Activated naive CD8-positive, alpha-beta T cell treated with anti-CD3 and anti-CD28 coated beads, Interleukin-2, amount 10 ng/mL, durations not matched to agents 7 days and 5 days (primary cell): Measurements from ENCODE around the gene SOX4. TPM values are rescaled to one million over a fixed set of nuclear protein-coding genes. Genes with fewer than 3 reads are reported as not detected.

Experiments used
- ATAC-seq: fragments of 150-1000 bp; cut with Tn5 transposase; one replicate; pipeline ENCODE4 v1.10.0; 2021; ENCODE audit warnings: low read depth, moderate library complexity
- POLR2A ChIA-PET: fragments of 350-600 bp; sonication (Branson Sonifier 250); formaldehyde crosslinking; loops from one replicate; lab custom pipeline; 2021; ENCODE audit warnings: antibody characterized with exemption; lab: Charles Lee
- DNase-seq: peaks from one replicate; pipeline ENCODE4 v3.0.0; 2021
- H3K27ac Mint-ChIP-seq: one replicate; pipeline ENCODE4 v1.8.0; 2022; ENCODE audit warnings: mild to moderate bottlenecking, mixed read lengths
- H3K27me3 Mint-ChIP-seq: one replicate; pipeline ENCODE4 v1.8.0; 2022; ENCODE audit warnings: mild to moderate bottlenecking, moderate library complexity, mixed read lengths
- H3K36me3 Mint-ChIP-seq: one replicate; pipeline ENCODE4 v1.8.0; 2021; ENCODE audit warnings: mild to moderate bottlenecking, mixed read lengths
- H3K4me1 Mint-ChIP-seq: one replicate; pipeline ENCODE4 v1.8.0; 2021; ENCODE audit warnings: mixed read lengths
- H3K4me3 Mint-ChIP-seq: one replicate; pipeline ENCODE4 v1.8.0; 2022; ENCODE audit warnings: mild to moderate bottlenecking, moderate library complexity, mixed read lengths
- H3K9me3 Mint-ChIP-seq: one replicate; pipeline ENCODE4 v1.8.0; 2021; ENCODE audit warnings: mixed read lengths
- total RNA-seq, 2 experiments: library from RNA; stranded (reverse); gene quantifications; one replicate each; pipeline ENCODE4 v1.2.3, GENCODE V29; 2021

Gene SOX4
- total RNA-seq, 2 experiments from 2014 or later, result 0.78 to 0.82 TPM

DNA sequence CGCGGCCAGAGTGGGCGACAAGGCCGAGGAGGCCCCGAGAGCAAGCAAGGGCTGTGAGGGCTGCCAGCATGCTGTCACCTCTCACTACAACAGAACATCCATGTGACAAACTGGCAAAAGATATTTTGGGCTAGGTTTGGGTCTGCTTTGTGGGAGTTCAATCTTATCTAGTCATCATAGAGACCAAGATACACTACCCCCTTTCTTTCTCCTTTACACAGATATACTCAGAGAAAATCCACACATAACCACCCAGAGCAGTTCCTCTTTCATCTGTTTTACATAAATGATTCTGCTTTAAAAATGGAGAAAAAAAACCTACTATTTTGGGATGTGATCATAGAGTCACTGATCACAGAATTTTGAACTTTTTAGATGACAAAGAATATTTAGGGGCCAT lies 16.8 kb downstream of the SOX4 start:
- Mint-ChIP-seq H3K27ac (no peak overlapping the region), H3K4me1 (no peaks in the 10 kb centered on the region), H3K9me3 (no peaks in the 10 kb centered on the region), H3K36me3 (no peaks in the 10 kb centered on the region), H3K27me3 (peaks cover 2% of the 10 kb centered on the region), H3K4me3 (no peak overlapping the region)
- ATAC-seq, result no peak
- DNase-seq, result no peak
- POLR2A ChIA-PET, result no interaction called here

DNA sequence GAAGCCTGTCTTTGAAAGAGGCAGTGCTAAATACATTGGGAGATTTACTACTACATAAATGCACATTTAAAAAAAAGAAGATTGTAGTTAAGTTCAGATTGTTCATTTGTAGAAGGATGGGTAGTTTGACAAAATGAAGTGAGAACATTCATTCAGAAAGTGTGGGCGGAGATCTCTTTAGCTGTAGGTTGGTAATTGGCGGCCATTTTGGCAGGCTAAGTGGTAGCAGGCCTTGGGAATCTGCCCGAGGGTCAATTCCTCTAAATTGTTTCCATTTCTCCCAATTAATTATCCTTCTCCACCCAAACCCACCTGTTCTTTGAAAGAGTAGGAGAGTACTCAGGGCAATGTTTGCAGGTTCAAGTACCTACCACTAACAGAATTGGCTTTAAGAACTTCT lies 17.9 kb downstream of the SOX4 start:
- POLR2A ChIA-PET, result no interaction called here
- no peak for ATAC-seq
- Mint-ChIP-seq H3K27me3 (peaks cover 2% of the 10 kb centered on the region), H3K27ac (no peak overlapping the region), H3K4me3 (no peak overlapping the region), H3K36me3 (no peaks in the 10 kb centered on the region), H3K4me1 (no peaks in the 10 kb centered on the region), H3K9me3 (no peaks in the 10 kb centered on the region)
- DNase-seq, result no peak

DNA sequence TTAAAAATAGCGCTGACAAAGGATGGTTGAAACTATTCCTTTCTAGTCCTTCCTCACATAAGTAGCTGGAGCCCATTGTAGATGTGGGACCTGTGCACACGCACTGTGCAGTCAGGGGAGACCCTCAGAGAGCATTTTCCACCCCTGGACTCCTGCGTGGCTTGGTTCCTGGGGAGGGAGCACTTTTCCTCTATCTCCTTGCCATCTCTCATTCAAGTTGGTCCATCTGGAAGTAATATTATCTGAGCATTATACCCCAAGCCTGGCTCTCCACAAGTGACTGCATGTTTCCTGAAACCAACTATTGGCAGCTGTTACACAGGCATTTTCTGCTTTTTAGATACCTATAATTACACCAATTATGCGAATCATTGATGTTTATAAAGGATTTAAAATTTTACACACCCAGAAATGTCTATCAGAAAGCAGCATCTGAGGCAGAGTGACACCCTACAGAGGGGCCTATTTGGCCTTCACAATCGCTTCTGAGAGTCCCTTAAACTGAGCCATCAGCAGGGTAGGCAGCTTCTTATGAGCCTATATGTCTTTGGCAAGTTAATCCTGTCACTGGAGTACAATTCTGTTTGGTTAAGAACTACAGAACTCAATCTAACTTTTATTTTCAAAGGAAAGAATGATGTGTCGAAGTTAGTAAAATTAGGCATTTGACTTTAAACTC lies 18.7 kb downstream of the SOX4 start:
- H3K27ac Mint-ChIP-seq, result no peak overlapping the region
- no peaks in the 10 kb centered on the region for H3K4me1 Mint-ChIP-seq
- POLR2A ChIA-PET, result no interaction called here
- no peak overlapping the region for H3K4me3 Mint-ChIP-seq
- no peaks in the 10 kb centered on the region for H3K36me3 Mint-ChIP-seq
- DNase-seq (no peak), ATAC-seq (no peak)
- no peaks in the 10 kb centered on the region for H3K9me3 Mint-ChIP-seq
- H3K27me3 Mint-ChIP-seq, result peaks cover 2% of the 10 kb centered on the region

DNA sequence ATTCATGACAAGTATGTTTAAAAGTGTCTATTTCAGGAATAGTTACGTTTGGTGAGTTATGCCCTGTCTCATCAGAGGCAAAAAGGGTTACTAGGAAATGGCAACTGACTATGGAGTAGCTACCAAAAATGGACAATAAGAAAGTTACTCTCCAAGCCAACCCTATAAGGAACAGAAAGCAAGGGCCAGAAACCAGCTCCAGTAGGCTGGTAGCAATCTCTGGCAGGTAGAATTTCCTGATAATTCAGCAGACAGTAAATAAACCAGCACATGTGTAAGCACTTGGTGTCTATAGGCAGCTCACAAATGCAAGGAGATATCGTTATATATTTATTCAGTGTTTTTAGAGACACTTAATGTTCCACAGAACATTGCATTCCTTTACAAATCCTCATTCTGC lies 20.3 kb downstream of the SOX4 start:
- no peak for ATAC-seq
- H3K4me3 Mint-ChIP-seq, result no peak overlapping the region
- H3K4me1 Mint-ChIP-seq, result no peaks in the 10 kb centered on the region

DNA sequence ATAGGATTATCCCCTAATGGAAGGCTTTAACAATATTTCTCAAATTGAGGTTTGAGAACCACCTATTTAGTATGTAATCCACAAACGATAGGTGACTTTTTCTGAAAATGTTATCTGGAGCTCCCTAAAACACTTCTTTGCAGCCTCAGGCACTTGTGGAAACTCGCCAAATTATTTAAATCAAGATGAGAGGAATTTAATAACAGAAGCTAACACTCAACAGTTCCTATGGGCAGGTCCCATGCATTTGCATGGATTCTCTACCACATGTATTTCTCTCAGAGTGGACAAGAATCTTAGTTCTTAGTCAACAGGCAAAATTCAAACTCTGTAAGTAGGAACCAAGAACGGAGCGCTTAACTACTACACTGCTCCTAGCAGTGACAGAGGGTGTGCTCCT lies 20.7 kb downstream of the SOX4 start:
- peaks cover 2% of the 10 kb centered on the region for H3K27me3 Mint-ChIP-seq
- H3K27ac Mint-ChIP-seq, result no peak overlapping the region
- no peak overlapping the region for H3K4me3 Mint-ChIP-seq
- no peak for DNase-seq
- no peaks in the 10 kb centered on the region for H3K4me1 Mint-ChIP-seq
- no peak for ATAC-seq
- no peaks in the 10 kb centered on the region for H3K9me3 Mint-ChIP-seq
- POLR2A ChIA-PET, result no interaction called here
- H3K36me3 Mint-ChIP-seq, result no peaks in the 10 kb centered on the region

More for the DNA sequence above, 20.3 kb downstream of the SOX4 start:
- no peak for DNase-seq
- Mint-ChIP-seq H3K9me3 (no peaks in the 10 kb centered on the region), H3K27ac (no peak overlapping the region), H3K27me3 (peaks cover 2% of the 10 kb centered on the region), H3K36me3 (no peaks in the 10 kb centered on the region)
- POLR2A ChIA-PET, result no interaction called here

DNA sequence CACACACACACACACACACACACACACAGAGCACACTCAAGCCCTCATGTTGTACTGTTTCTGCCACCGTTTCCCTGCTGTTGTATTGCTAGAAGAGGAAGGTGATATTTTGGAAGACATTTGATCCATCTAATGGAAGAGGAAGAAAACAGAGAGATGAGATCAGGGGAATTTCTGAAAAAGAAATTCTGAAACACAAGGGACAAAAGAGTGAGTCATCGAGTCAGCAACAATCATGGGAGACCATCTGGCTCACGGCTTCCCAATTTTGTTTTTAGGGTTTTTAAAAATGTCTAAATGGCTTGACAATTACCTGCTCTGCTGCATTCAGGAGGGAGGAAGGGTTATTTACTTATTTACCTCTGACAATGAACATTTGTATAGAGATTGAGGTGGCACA lies 22.0 kb downstream of the SOX4 start:
- no peak for ATAC-seq
- POLR2A ChIA-PET, result no interaction called here
- no peak overlapping the region for H3K27ac Mint-ChIP-seq
- no peaks in the 10 kb centered on the region for H3K9me3 Mint-ChIP-seq
- no peak overlapping the region for H3K4me3 Mint-ChIP-seq
- H3K27me3 Mint-ChIP-seq, result peaks cover 2% of the 10 kb centered on the region
- no peak for DNase-seq
- no peaks in the 10 kb centered on the region for H3K4me1 Mint-ChIP-seq
- H3K36me3 Mint-ChIP-seq, result no peaks in the 10 kb centered on the region

DNA sequence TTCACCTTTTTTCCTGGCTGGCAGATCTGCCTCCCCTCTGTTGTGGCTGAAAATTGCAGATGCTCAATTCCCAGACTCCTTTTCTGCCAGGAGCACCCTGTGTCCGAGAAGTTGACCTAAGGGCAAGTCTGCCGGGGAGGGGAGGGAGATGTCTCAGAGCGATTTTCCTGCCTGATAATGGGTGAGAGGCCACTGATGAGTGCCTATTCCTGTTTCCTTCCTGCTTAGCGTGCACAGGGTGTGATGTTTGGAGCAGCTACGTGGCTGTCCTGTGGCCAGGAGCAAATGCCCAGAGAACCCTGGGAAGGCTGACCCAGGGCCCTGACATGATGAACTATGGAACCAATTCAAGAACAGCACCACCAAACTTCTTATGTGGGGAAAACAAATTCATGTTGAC lies 22.5 kb downstream of the SOX4 start:
- no peaks in the 10 kb centered on the region for H3K36me3 Mint-ChIP-seq
- DNase-seq, result no peak
- H3K27ac Mint-ChIP-seq, result no peak overlapping the region
- POLR2A ChIA-PET, result no interaction called here
- ATAC-seq, result no peak
- no peaks in the 10 kb centered on the region for H3K9me3 Mint-ChIP-seq
- H3K4me3 Mint-ChIP-seq, result no peak overlapping the region
- H3K27me3 Mint-ChIP-seq, result peaks cover 2% of the 10 kb centered on the region
- no peaks in the 10 kb centered on the region for H3K4me1 Mint-ChIP-seq

DNA sequence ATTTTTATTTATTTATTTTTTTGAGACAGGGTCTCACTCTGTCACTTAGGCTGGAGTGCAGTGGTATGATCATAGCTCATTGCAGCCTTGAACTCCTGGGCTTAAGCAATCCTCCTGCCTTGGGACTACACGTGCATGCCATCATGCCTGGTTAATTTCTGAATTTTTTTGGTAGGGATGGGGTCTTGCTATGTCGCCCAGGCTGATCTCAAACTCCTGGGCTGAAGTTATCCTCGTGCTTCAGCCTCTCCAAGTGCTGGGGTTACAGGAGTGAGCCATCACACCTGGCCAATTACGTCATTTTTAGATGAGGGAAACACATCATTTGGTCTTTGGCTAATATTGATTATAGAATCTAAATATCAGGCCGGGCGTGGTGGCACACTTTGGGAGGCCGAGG lies 32.1 kb downstream of the SOX4 start:
- POLR2A ChIA-PET, result no interaction called here
- Mint-ChIP-seq H3K4me3 (no peak overlapping the region), H3K9me3 (no peaks in the 10 kb centered on the region), H3K4me1 (no peaks in the 10 kb centered on the region), H3K27me3 (no peaks in the 10 kb centered on the region), H3K27ac (no peak overlapping the region), H3K36me3 (no peaks in the 10 kb centered on the region)
- ATAC-seq (no peak), DNase-seq (no peak)

DNA sequence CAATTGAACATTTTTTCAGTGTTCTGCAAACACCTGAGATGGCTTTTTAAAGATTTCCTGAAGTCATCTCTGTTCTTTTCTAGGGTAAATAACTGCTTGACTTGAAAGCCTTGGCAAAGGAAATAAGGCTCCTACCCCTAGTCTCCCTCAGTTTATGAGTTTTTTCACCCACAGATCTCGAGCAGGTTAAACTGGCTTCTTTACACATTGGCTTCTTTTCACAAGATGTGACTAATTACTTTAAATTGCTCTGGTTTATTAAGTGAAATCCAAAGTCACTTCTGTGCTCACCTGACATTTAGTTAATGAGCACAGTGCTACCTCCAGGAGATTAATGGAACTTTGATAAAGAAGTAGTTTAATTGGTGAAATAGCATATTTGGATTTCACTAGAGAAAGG lies 33.2 kb downstream of the SOX4 start:
- Mint-ChIP-seq H3K36me3 (no peaks in the 10 kb centered on the region), H3K4me1 (no peaks in the 10 kb centered on the region), H3K9me3 (no peaks in the 10 kb centered on the region), H3K4me3 (no peak overlapping the region), H3K27ac (no peak overlapping the region), H3K27me3 (no peaks in the 10 kb centered on the region)
- ATAC-seq, result no peak
- POLR2A ChIA-PET, result no interaction called here
- DNase-seq, result no peak

DNA sequence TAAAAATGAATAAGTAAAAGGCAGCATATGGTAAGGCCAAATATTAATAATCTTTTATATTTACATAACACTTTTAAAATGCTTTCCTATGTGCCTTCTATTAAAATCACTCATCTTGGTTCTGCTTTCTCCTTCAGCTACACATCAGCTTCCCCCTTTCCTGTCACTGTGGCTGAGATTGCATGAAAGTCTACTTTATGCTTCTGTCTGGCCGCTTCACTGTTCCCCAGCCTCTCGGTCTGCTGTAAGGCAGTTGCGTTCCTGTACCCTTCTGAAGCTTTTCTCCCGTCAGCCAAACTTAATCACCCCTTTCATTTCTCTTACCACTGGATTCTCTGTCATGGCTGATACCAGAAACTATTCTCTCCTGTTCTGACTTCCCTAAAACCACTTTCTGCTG lies 34.6 kb downstream of the SOX4 start:
- no peaks in the 10 kb centered on the region for H3K9me3 Mint-ChIP-seq
- H3K4me3 Mint-ChIP-seq, result no peak overlapping the region
- DNase-seq (no peak), ATAC-seq (no peak)
- no peaks in the 10 kb centered on the region for H3K36me3 Mint-ChIP-seq
- no peaks in the 10 kb centered on the region for H3K4me1 Mint-ChIP-seq
- POLR2A ChIA-PET, result no interaction called here
- H3K27ac Mint-ChIP-seq, result no peak overlapping the region
- H3K27me3 Mint-ChIP-seq, result no peaks in the 10 kb centered on the region

DNA sequence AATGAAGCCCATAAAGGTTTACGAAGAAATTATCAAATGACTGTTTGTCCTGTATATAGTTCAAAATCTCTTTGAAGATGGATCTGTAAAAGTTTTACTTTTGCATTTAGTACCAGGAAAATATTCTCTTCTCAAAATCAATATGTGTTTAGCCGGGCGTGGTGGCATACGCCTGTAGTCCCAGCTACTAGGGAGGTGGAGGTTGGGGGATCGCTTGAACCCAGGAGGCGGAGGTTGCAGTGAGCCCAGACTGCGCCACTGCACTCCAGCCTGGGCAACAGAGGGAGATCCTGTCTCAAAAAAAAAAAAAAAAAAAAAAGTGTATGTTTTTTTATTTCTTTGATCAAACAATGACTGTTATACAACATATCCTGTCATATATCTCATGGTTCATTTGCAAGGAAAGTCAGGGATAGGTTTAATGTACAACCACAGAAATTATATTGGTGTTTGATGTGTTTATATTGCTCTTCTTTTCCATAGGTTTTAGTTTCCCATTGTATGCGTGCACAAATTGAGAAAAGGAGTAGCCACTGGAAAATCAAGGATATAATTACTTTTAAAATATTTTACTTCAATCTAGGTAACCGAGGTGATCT lies 40.1 kb downstream of the SOX4 start:
- no peak overlapping the region for H3K27ac Mint-ChIP-seq
- DNase-seq (no peak), ATAC-seq (no peak)
- H3K27me3 Mint-ChIP-seq, result no peaks in the 10 kb centered on the region
- H3K9me3 Mint-ChIP-seq, result no peaks in the 10 kb centered on the region
- POLR2A ChIA-PET, result no interaction called here
- no peak overlapping the region for H3K4me3 Mint-ChIP-seq
- H3K4me1 Mint-ChIP-seq, result no peaks in the 10 kb centered on the region
- no peaks in the 10 kb centered on the region for H3K36me3 Mint-ChIP-seq

DNA sequence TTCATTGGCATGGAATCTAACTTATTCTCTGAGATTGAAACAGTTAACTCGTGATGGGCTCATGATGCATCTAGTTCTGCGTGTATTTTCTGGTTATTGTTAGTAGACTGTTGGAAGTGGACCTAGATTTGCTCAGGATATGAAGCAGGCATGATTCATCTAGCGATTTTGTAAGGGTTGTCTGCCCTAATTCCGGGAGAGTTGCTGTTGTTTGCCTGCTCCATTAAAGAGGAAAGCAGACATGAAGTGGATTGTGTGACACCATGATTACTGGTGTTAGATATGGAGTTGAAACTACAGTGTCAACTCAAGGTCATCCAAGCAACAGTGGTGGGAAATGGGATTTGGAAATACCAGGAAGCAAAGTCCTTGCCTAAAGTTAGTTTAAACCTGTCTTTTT lies 41.0 kb downstream of the SOX4 start:
- DNase-seq (no peak), ATAC-seq (no peak)
- H3K27ac Mint-ChIP-seq, result no peak overlapping the region
- no peaks in the 10 kb centered on the region for H3K4me1 Mint-ChIP-seq
- H3K27me3 Mint-ChIP-seq, result no peaks in the 10 kb centered on the region
- no peak overlapping the region for H3K4me3 Mint-ChIP-seq
- H3K9me3 Mint-ChIP-seq, result no peaks in the 10 kb centered on the region
- POLR2A ChIA-PET, result no interaction called here
- H3K36me3 Mint-ChIP-seq, result no peaks in the 10 kb centered on the region

DNA sequence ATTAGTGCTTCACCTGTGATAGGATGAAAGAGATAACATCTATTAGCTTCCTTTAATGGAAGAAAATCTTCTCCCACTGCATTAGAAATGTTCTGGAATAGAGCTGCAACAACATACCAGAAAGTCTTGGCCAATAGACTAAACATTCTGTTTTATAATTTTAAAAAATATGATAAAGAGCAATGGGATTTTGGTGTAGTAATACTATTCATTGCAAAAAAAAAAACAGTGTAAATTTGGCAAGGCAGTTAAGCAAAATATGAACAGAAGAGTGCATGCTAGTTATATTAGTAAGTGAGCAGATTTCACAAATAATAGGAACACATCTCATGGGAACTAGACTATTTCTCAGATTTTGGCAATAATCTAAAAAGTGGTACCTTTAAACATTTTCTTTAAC lies 43.3 kb downstream of the SOX4 start:
- POLR2A ChIA-PET, result no interaction called here
- H3K27me3 Mint-ChIP-seq, result no peaks in the 10 kb centered on the region
- H3K9me3 Mint-ChIP-seq, result no peaks in the 10 kb centered on the region
- DNase-seq, result no peak
- H3K4me1 Mint-ChIP-seq, result no peaks in the 10 kb centered on the region
- ATAC-seq, result no peak
- no peaks in the 10 kb centered on the region for H3K36me3 Mint-ChIP-seq
- no peak overlapping the region for H3K4me3 Mint-ChIP-seq
- H3K27ac Mint-ChIP-seq, result no peak overlapping the region

DNA sequence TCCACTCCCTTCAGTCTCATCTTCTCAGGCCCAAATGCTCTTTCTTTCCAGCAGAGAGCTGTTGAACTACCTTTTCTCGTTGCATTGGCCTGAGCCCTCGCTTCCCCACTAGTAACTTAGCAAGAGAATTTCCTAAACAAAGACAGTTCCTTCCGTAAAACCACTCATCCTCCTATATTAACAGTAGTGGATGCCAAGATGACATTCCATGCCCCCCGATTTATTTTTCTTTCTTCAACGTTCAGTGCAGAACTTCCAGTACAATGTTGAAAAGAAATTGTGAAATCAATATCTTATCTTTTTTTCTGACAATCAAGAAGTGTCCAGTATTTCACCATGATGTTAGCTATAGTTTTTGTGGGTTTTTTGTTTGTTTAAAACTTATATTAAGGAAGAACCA lies 45.8 kb downstream of the SOX4 start:
- Mint-ChIP-seq H3K9me3 (no peaks in the 10 kb centered on the region), H3K4me3 (no peak overlapping the region), H3K36me3 (no peaks in the 10 kb centered on the region), H3K27ac (no peak overlapping the region), H3K4me1 (no peaks in the 10 kb centered on the region), H3K27me3 (no peaks in the 10 kb centered on the region)
- DNase-seq, result no peak
- no peak for ATAC-seq
- POLR2A ChIA-PET, result no interaction called here
